ENCODE results near the gene ZFYVE26. TPM values are rescaled to one million over a fixed set of nuclear protein-coding genes. Genes with fewer than 3 reads are reported as not detected.

ZFYVE26 gene
- total and polyA plus RNA-seq, 5 donors from 2014 or later, result 2.9 to 27.4 (median 3.7) TPM

GRCh38 chr14:67806246-67806645 lies 10.1 kb downstream of the ZFYVE26 start:
- Mint-ChIP-seq H3K27ac (peak overlapping the region in 1 of 3 donors; percentile 75), H3K36me3 (peaks cover 77% of the 10 kb centered on the region), H3K9me3 (no peaks in the 10 kb centered on the region), H3K4me3 (peak overlapping the region in 1 of 4 donors; percentile 58), H3K27me3 (no peaks in the 10 kb centered on the region), H3K4me1 (peaks cover 0 to 5% (median 0%) of the 10 kb centered on the region in 4 donors)
- Histone ChIP-seq H3K27ac (ENCODE audit: insufficient read depth, low read length, poor library complexity, severe bottlenecking) (no peak overlapping the region), H3K4me1 (ENCODE audit: control insufficient read depth, insufficient read depth, low read length, poor library complexity, severe bottlenecking) (no peaks in the 10 kb centered on the region), H3K9me3 (ENCODE audit: control insufficient read depth in 2 of 2, low read length in 2 of 2) (no peaks in the 10 kb centered on the region), H3K27me3 (ENCODE audit: control insufficient read depth, insufficient read depth, low read length) (no peaks in the 10 kb centered on the region), H3K36me3 (ENCODE audit: control insufficient read depth, insufficient read depth, low read length) (peaks cover 77% of the 10 kb centered on the region), H3K4me3 (ENCODE audit: low read depth, low read length) (no peak overlapping the region)
- no peak for DNase-seq
- no peak for ATAC-seq (ENCODE audit: low read depth in 2 of 2)

- no peaks in the 10 kb centered on the region for H3K9me3 ChIP-seq (ENCODE audit: control insufficient read depth in 2 of 2, low read length in 2 of 2)
- DNase-seq (no peak), ATAC-seq (ENCODE audit: low read depth in 2 of 2) (no peak)
- Mint-ChIP-seq H3K4me1 (peaks cover 0 to 2% (median under 1%) of the 10 kb centered on the region in 4 donors), H3K27ac (no peak overlapping the region), H3K27me3 (no peaks in the 10 kb centered on the region), H3K9me3 (no peaks in the 10 kb centered on the region), H3K36me3 (peaks cover 71% of the 10 kb centered on the region), H3K4me3 (no peak overlapping the region)
- peaks cover 77% of the 10 kb centered on the region for H3K36me3 ChIP-seq (ENCODE audit: control insufficient read depth, insufficient read depth, low read length)
- H3K27ac ChIP-seq (ENCODE audit: insufficient read depth, low read length, poor library complexity, severe bottlenecking), result no peak overlapping the region
- no peaks in the 10 kb centered on the region for H3K4me1 ChIP-seq (ENCODE audit: control insufficient read depth, insufficient read depth, low read length, poor library complexity, severe bottlenecking)
- H3K27me3 ChIP-seq (ENCODE audit: control insufficient read depth, insufficient read depth, low read length), result no peaks in the 10 kb centered on the region
- H3K4me3 ChIP-seq (ENCODE audit: low read depth, low read length), result no peak overlapping the region
Observed at GRCh38 chr14:67800743-67801142, 15.6 kb downstream of the ZFYVE26 start.

- Mint-ChIP-seq H3K27ac (no peak overlapping the region), H3K36me3 (peaks cover 65% of the 10 kb centered on the region), H3K4me3 (no peak overlapping the region), H3K9me3 (no peaks in the 10 kb centered on the region), H3K27me3 (no peaks in the 10 kb centered on the region), H3K4me1 (peaks cover 0 to 5% (median 1%) of the 10 kb centered on the region in 4 donors)
- Histone ChIP-seq H3K27ac (ENCODE audit: insufficient read depth, low read length, poor library complexity, severe bottlenecking) (no peak overlapping the region), H3K4me3 (ENCODE audit: low read depth, low read length) (no peak overlapping the region), H3K4me1 (ENCODE audit: control insufficient read depth, insufficient read depth, low read length, poor library complexity, severe bottlenecking) (no peaks in the 10 kb centered on the region), H3K27me3 (ENCODE audit: control insufficient read depth, insufficient read depth, low read length) (no peaks in the 10 kb centered on the region), H3K36me3 (ENCODE audit: control insufficient read depth, insufficient read depth, low read length) (peaks cover 77% of the 10 kb centered on the region), H3K9me3 (ENCODE audit: control insufficient read depth in 2 of 2, low read length in 2 of 2) (no peaks in the 10 kb centered on the region)
- ATAC-seq (ENCODE audit: low read depth in 2 of 2), result no peak
- no peak for DNase-seq
Observed at GRCh38 chr14:67798731-67799130, 17.7 kb downstream of the ZFYVE26 start.

GRCh38 chr14:67787673-67788072 lies 28.7 kb downstream of the ZFYVE26 start:
- DNase-seq, result no peak
- H3K27me3 ChIP-seq (ENCODE audit: control insufficient read depth, insufficient read depth, low read length), result no peaks in the 10 kb centered on the region
- H3K4me1 ChIP-seq (ENCODE audit: control insufficient read depth, insufficient read depth, low read length, poor library complexity, severe bottlenecking), result no peaks in the 10 kb centered on the region
- no peak overlapping the region for H3K4me3 ChIP-seq (ENCODE audit: low read depth, low read length)
- H3K36me3 Mint-ChIP-seq, result peaks cover 59% of the 10 kb centered on the region
- no peaks in the 10 kb centered on the region for H3K9me3 Mint-ChIP-seq
- peaks cover 0 to 2% (median 0%) of the 10 kb centered on the region in 4 donors for H3K4me1 Mint-ChIP-seq
- ATAC-seq (ENCODE audit: low read depth in 2 of 2), result no peak
- peaks cover 83% of the 10 kb centered on the region for H3K36me3 ChIP-seq (ENCODE audit: control insufficient read depth, insufficient read depth, low read length)
- no peak overlapping the region for H3K27ac ChIP-seq (ENCODE audit: insufficient read depth, low read length, poor library complexity, severe bottlenecking)
- no peaks in the 10 kb centered on the region for H3K9me3 ChIP-seq (ENCODE audit: control insufficient read depth in 2 of 2, low read length in 2 of 2)
- no peak overlapping the region for H3K4me3 Mint-ChIP-seq
- H3K27me3 Mint-ChIP-seq, result no peaks in the 10 kb centered on the region
- no peak overlapping the region for H3K27ac Mint-ChIP-seq

GRCh38 chr14:67785270-67786109 lies 30.9 kb downstream of the ZFYVE26 start:
- Mint-ChIP-seq H3K27me3 (no peaks in the 10 kb centered on the region), H3K36me3 (peaks cover 79% of the 10 kb centered on the region), H3K4me3 (no peak overlapping the region), H3K9me3 (no peaks in the 10 kb centered on the region), H3K4me1 (peaks cover 0 to 2% (median 0%) of the 10 kb centered on the region in 4 donors), H3K27ac (peak overlapping the region in 2 of 3 donors; percentile 26 to 34)
- no peak for DNase-seq
- no peak overlapping the region for H3K4me3 ChIP-seq (ENCODE audit: low read depth, low read length)
- no peaks in the 10 kb centered on the region for H3K27me3 ChIP-seq (ENCODE audit: control insufficient read depth, insufficient read depth, low read length)
- peaks cover 97% of the 10 kb centered on the region for H3K36me3 ChIP-seq (ENCODE audit: control insufficient read depth, insufficient read depth, low read length)
- no peak overlapping the region for H3K27ac ChIP-seq (ENCODE audit: insufficient read depth, low read length, poor library complexity, severe bottlenecking)
- H3K9me3 ChIP-seq (ENCODE audit: control insufficient read depth in 2 of 2, low read length in 2 of 2), result no peaks in the 10 kb centered on the region
- no peaks in the 10 kb centered on the region for H3K4me1 ChIP-seq (ENCODE audit: control insufficient read depth, insufficient read depth, low read length, poor library complexity, severe bottlenecking)
- no peak for ATAC-seq (ENCODE audit: low read depth in 2 of 2)

GRCh38 chr14:67784244-67784823 lies 32.1 kb downstream of the ZFYVE26 start:
- peaks cover 81% of the 10 kb centered on the region for H3K36me3 Mint-ChIP-seq
- Histone ChIP-seq H3K36me3 (ENCODE audit: control insufficient read depth, insufficient read depth, low read length) (peaks cover 94% of the 10 kb centered on the region), H3K4me1 (ENCODE audit: control insufficient read depth, insufficient read depth, low read length, poor library complexity, severe bottlenecking) (no peaks in the 10 kb centered on the region), H3K9me3 (ENCODE audit: control insufficient read depth in 2 of 2, low read length in 2 of 2) (no peaks in the 10 kb centered on the region), H3K27me3 (ENCODE audit: control insufficient read depth, insufficient read depth, low read length) (no peaks in the 10 kb centered on the region), H3K27ac (ENCODE audit: insufficient read depth, low read length, poor library complexity, severe bottlenecking) (no peak overlapping the region), H3K4me3 (ENCODE audit: low read depth, low read length) (no peak overlapping the region)
- no peak overlapping the region for H3K4me3 Mint-ChIP-seq
- DNase-seq, result no peak
- peaks cover 0 to 2% (median 0%) of the 10 kb centered on the region in 4 donors for H3K4me1 Mint-ChIP-seq
- no peaks in the 10 kb centered on the region for H3K27me3 Mint-ChIP-seq
- H3K9me3 Mint-ChIP-seq, result no peaks in the 10 kb centered on the region
- ATAC-seq (ENCODE audit: low read depth in 2 of 2), result no peak
- no peak overlapping the region for H3K27ac Mint-ChIP-seq

- Mint-ChIP-seq H3K27me3 (no peaks in the 10 kb centered on the region), H3K36me3 (peaks cover 78% of the 10 kb centered on the region), H3K4me1 (peaks cover 0 to 2% (median 0%) of the 10 kb centered on the region in 4 donors), H3K27ac (no peak overlapping the region), H3K9me3 (no peaks in the 10 kb centered on the region), H3K4me3 (no peak overlapping the region)
- ATAC-seq (ENCODE audit: low read depth in 2 of 2) (no peak), DNase-seq (no peak)
- H3K9me3 ChIP-seq (ENCODE audit: control insufficient read depth in 2 of 2, low read length in 2 of 2), result no peaks in the 10 kb centered on the region
- H3K4me3 ChIP-seq (ENCODE audit: low read depth, low read length), result no peak overlapping the region
- no peaks in the 10 kb centered on the region for H3K27me3 ChIP-seq (ENCODE audit: control insufficient read depth, insufficient read depth, low read length)
- H3K27ac ChIP-seq (ENCODE audit: insufficient read depth, low read length, poor library complexity, severe bottlenecking), result no peak overlapping the region
- peaks cover 96% of the 10 kb centered on the region for H3K36me3 ChIP-seq (ENCODE audit: control insufficient read depth, insufficient read depth, low read length)
- H3K4me1 ChIP-seq (ENCODE audit: control insufficient read depth, insufficient read depth, low read length, poor library complexity, severe bottlenecking), result no peaks in the 10 kb centered on the region
Observed at GRCh38 chr14:67782090-67782489, 34.3 kb downstream of the ZFYVE26 start.
